NCI-H526 treated with DMSO at 0.1 percent for 48 hours (cell line): ENCODE measurements around the gene TECR.
"Not testable (repeated sequence)": the region's sequence is repeated elsewhere in the genome, so short reads cannot be mapped to it uniquely, and the experiment has no call there.

Experiments
- DNase-seq: peaks from one replicate; lab custom pipeline; 2025; lab: John Stamatoyannopoulos, UW

Gene TECR

GRCh38 chr19:14561847-14562351, 32.5 kb downstream of the TECR start:
- no peak for DNase-seq

GRCh38 chr19:14562660-14563589, 33.5 kb downstream of the TECR start:
- no peak for DNase-seq

GRCh38 chr19:14563590-14563926, 34.2 kb downstream of the TECR start:
- DNase-seq, result no peak

GRCh38 chr19:14563989-14564651, 34.7 kb downstream of the TECR start:
- no peak for DNase-seq

GRCh38 chr19:14564652-14565297, 35.4 kb downstream of the TECR start:
- not testable (repeated sequence) for DNase-seq

- DNase-seq, result no peak
Measured at GRCh38 chr19:14565298-14565679, 35.9 kb downstream of the TECR start.

- no peak for DNase-seq
Measured at GRCh38 chr19:14565765-14566711, 36.6 kb downstream of the TECR start.

- DNase-seq, result no peak
Measured at GRCh38 chr19:14566712-14567077, 37.3 kb downstream of the TECR start.

- no peak for DNase-seq
Measured at GRCh38 chr19:14567079-14567478, 37.7 kb downstream of the TECR start.

GRCh38 chr19:14570864-14571527, 41.6 kb downstream of the TECR start:
- DNase-seq, result no peak

GRCh38 chr19:14571695-14572490, 42.5 kb downstream of the TECR start, which contains the start of gene NDUFB7:
Gene NDUFB7 (minus strand): TSS chr19:14572066. CDS start chr19:14572000, 66 bp downstream.
- peak; percentile 67 for DNase-seq

GRCh38 chr19:14575428-14575980, 46.1 kb downstream of the TECR start:
- DNase-seq, result no peak

- peak; percentile 52 for DNase-seq
Measured at GRCh38 chr19:14576363-14576762, 47.0 kb downstream of the TECR start.

- no peak for DNase-seq
Measured at GRCh38 chr19:14577264-14577663, 47.9 kb downstream of the TECR start.

GRCh38 chr19:14577885-14578427, 48.6 kb downstream of the TECR start:
- DNase-seq, result no peak

- no peak for DNase-seq
Measured at GRCh38 chr19:14580623-14581237, 51.3 kb downstream of the TECR start.

- DNase-seq, result no peak
Measured at GRCh38 chr19:14582894-14583340, 53.5 kb downstream of the TECR start, which contains the start of gene CLEC17A. Gene CLEC17A (plus strand): TSS chr19:14583084. CDS start chr19:14583161, 77 bp downstream.

- not testable (repeated sequence) for DNase-seq
Measured at GRCh38 chr19:14584372-14584771, 55.0 kb downstream of the TECR start.

GRCh38 chr19:14585187-14585586, 55.8 kb downstream of the TECR start:
- not testable (repeated sequence) for DNase-seq
